CD4-positive, alpha-beta T cell (primary cell): ENCODE measurements around the gene MFSD6. TPM values are rescaled to one million over a fixed set of nuclear protein-coding genes. Genes with fewer than 3 reads are reported as not detected.
A peak's percentile ranks its signal among the peaks of the same experiment; 100 is the strongest.

Experiments used
- ATAC-seq: fragments of 200-7000 bp; cut with Tn5 transposase; one replicate; pipeline ENCODE4 v1.10.0; 2022; ENCODE audit warnings: mild to moderate bottlenecking; ENCODE audit not compliant: poor library complexity
- CTCF ChIA-PET: fragments of 350-600 bp; sonication (Branson Sonifier 250); formaldehyde crosslinking; loops from one replicate; lab custom pipeline; 2021; ENCODE audit warnings: antibody characterized with exemption, inconsistent platforms; lab: Charles Lee
- POLR2A ChIA-PET: fragments of 350-600 bp; sonication (Branson Sonifier 250); formaldehyde crosslinking; loops from one replicate; lab custom pipeline; 2021; ENCODE audit warnings: antibody characterized with exemption, inconsistent platforms; lab: Charles Lee
- DNase-seq, 14 experiments: peaks; one replicate each; pipeline ENCODE4 v3.0.0-alpha.2; 2013 to 2020; ENCODE audit warnings: mixed read lengths in 2 of 14
- H3K27ac ChIP-seq, 2 donors: one replicate each; pipeline versions ENCODE4 v1.5.1 to v1.7.0; 2013; ENCODE audit warnings: low read length in 2 of 2, low read depth in 1 of 2, mild to moderate bottlenecking in 1 of 2
- H3K27me3 ChIP-seq, 2 experiments: 1 replicate in 1 of 2; 2 replicates in 1 of 2; pipeline versions ENCODE4 v1.6.1 to v1.7.0; 2013; ENCODE audit warnings: low read length in 2 of 2, control low read depth in 1 of 2, mild to moderate bottlenecking in 1 of 2, moderate library complexity in 1 of 2; ENCODE audit not compliant: insufficient read depth in 2 of 2, control insufficient read depth in 1 of 2
- H3K36me3 ChIP-seq: one replicate; pipeline ENCODE4 v1.6.1; 2013; ENCODE audit warnings: low read length, control low read depth; ENCODE audit not compliant: insufficient read depth
- H3K4me1 ChIP-seq: one replicate; pipeline ENCODE4 v1.6.1; 2013; ENCODE audit warnings: low read length, control low read depth; ENCODE audit not compliant: insufficient read depth
- H3K4me3 ChIP-seq: one replicate; pipeline ENCODE4 v1.5.1; 2013; ENCODE audit warnings: mild to moderate bottlenecking, low read length, moderate library complexity
- H3K9me3 ChIP-seq, 2 experiments: 1 replicate in 1 of 2; 2 replicates in 1 of 2; pipeline versions ENCODE4 v1.6.1 to v1.7.0; 2013; ENCODE audit warnings: low read length in 2 of 2, mild to moderate bottlenecking in 2 of 2, control low read depth in 1 of 2, moderate library complexity in 1 of 2; ENCODE audit not compliant: control insufficient read depth in 1 of 2, insufficient read depth in 1 of 2
- H3K27ac Mint-ChIP-seq: one replicate; pipeline ENCODE4 v1.8.0; 2020; ENCODE audit warnings: mixed read lengths
- H3K27me3 Mint-ChIP-seq: one replicate; pipeline ENCODE4 v1.8.0; 2021; ENCODE audit warnings: mixed read lengths
- H3K36me3 Mint-ChIP-seq: one replicate; pipeline ENCODE4 v1.8.0; 2021; ENCODE audit warnings: low read depth, mixed read lengths
- H3K4me1 Mint-ChIP-seq: one replicate; pipeline ENCODE4 v1.8.0; 2021; ENCODE audit warnings: low read depth, mixed read lengths
- H3K4me3 Mint-ChIP-seq: one replicate; pipeline ENCODE4 v1.8.0; 2020; ENCODE audit warnings: mild to moderate bottlenecking, mixed read lengths
- H3K9me3 Mint-ChIP-seq: one replicate; pipeline ENCODE4 v1.8.0; 2020; ENCODE audit warnings: mixed read lengths
- CTCF ChIP-seq: fragments of 200-600 bp; IDR thresholded peaks from one replicate; pipeline ENCODE4 v1.8.0; 2022; ENCODE audit warnings: antibody characterized with exemption, mild to moderate bottlenecking
- intact Hi-C, 2 experiments: fragments of 100-400 bp; cut with DNase I in 1 of 2; cut with micrococcal nuclease in 1 of 2; formaldehyde crosslinking; loops; one replicate each; pipeline versions ENCODE4 v1.15.1 to v1.9.0; 2023 to 2025; cut with DNase I, micrococcal nuclease
- total RNA-seq, 174 experiments: library from RNA in 2 of 174; stranded (reverse) in 2 of 174; gene quantifications; one replicate each; pipeline ENCODE4 v1.2.3 and lab custom pipeline; 2021 to 2026

Gene MFSD6
- total RNA-seq, 2 experiments from 2014 or later = 41.2 to 47.8 TPM

- Histone ChIP-seq H3K36me3 (peaks cover 9% of the 10 kb centered on the region), H3K9me3 (no peaks in the 10 kb centered on the region), H3K27ac (no peak overlapping the region), H3K4me3 (no peak overlapping the region), H3K4me1 (peaks cover 36% of the 10 kb centered on the region), H3K27me3 (no peaks in the 10 kb centered on the region)
- CTCF ChIA-PET = no interaction called here
- intact Hi-C loops = no loop called here
- DNase-seq = no peak
- no peaks in the 10 kb centered on the region for H3K27me3 Mint-ChIP-seq
- peaks cover 66% of the 10 kb centered on the region for H3K4me1 Mint-ChIP-seq
- POLR2A ChIA-PET = no interaction called here
- H3K27ac Mint-ChIP-seq = no peak overlapping the region
- no peak for TF ChIP-seq CTCF
- ATAC-seq = no peak
- no peaks in the 10 kb centered on the region for H3K9me3 Mint-ChIP-seq
- H3K36me3 Mint-ChIP-seq = peaks cover 20% of the 10 kb centered on the region
- no peak overlapping the region for H3K4me3 Mint-ChIP-seq
Observed at GRCh38 chr2:190524928-190525327, 116.8 kb downstream of the MFSD6 start.

GRCh38 chr2:190526105-190526750, 118.1 kb downstream of the MFSD6 start:
- Mint-ChIP-seq H3K36me3 (peaks cover 15% of the 10 kb centered on the region), H3K9me3 (no peaks in the 10 kb centered on the region), H3K27me3 (no peaks in the 10 kb centered on the region), H3K27ac (peak overlapping the region; percentile 6), H3K4me1 (peaks cover 66% of the 10 kb centered on the region), H3K4me3 (no peak overlapping the region)
- ChIA-PET POLR2A (no interaction called here), CTCF (interaction anchor here (1.0 kb wide), 1 partner anchor 14 kb away, joined by 3 read pairs; no protein-coding TSS in a partner anchor)
- intact Hi-C loops = no loop called here
- DNase-seq (no peak), ATAC-seq (no peak)
- Histone ChIP-seq H3K27ac (no peak overlapping the region), H3K4me3 (no peak overlapping the region), H3K4me1 (peaks cover 36% of the 10 kb centered on the region), H3K27me3 (no peaks in the 10 kb centered on the region), H3K36me3 (peaks cover 9% of the 10 kb centered on the region), H3K9me3 (no peaks in the 10 kb centered on the region)
- no peak for TF ChIP-seq CTCF

- H3K36me3 Mint-ChIP-seq = peaks cover 15% of the 10 kb centered on the region
- peaks cover 36% of the 10 kb centered on the region for H3K4me1 ChIP-seq
- no peaks in the 10 kb centered on the region for H3K27me3 Mint-ChIP-seq
- no peak overlapping the region for H3K4me3 ChIP-seq
- peaks cover 9% of the 10 kb centered on the region for H3K36me3 ChIP-seq
- no peaks in the 10 kb centered on the region for H3K9me3 Mint-ChIP-seq
- H3K27me3 ChIP-seq = no peaks in the 10 kb centered on the region
- H3K27ac ChIP-seq = no peak overlapping the region
- no peak overlapping the region for H3K27ac Mint-ChIP-seq
- H3K4me1 Mint-ChIP-seq = peaks cover 68% of the 10 kb centered on the region
- TF ChIP-seq CTCF = no peak
- no peak for ATAC-seq
- CTCF ChIA-PET = no interaction called here
- H3K4me3 Mint-ChIP-seq = no peak overlapping the region
- H3K9me3 ChIP-seq = no peaks in the 10 kb centered on the region
- no peak for DNase-seq
- POLR2A ChIA-PET = no interaction called here
- intact Hi-C loops = no loop called here
Observed at GRCh38 chr2:190527214-190527613, 119.1 kb downstream of the MFSD6 start.
